Activated CD4-positive, alpha-beta memory T cell treated with anti-CD3 and anti-CD28 coated beads, Interleukin-2, amount 10 ng/mL, durations not matched to agents 7 days and 5 days (primary cell): ENCODE results near the gene OOEP. TPM values are rescaled to one million over a fixed set of nuclear protein-coding genes. Genes with fewer than 3 reads are reported as not detected.
A peak's percentile ranks its signal among the peaks of the same experiment; 100 is the strongest.
"Not testable (repeated sequence)": the region's sequence is repeated elsewhere in the genome, so short reads cannot be mapped to it uniquely, and the experiment has no call there.

Experiments
- CTCF ChIA-PET: fragments of 350-600 bp; sonication (Branson Sonifier 250); formaldehyde crosslinking; loops from one replicate; lab custom pipeline; 2021; ENCODE audit warnings: antibody characterized with exemption, inconsistent platforms; lab: Charles Lee
- POLR2A ChIA-PET: fragments of 350-600 bp; sonication (Branson Sonifier 250); formaldehyde crosslinking; loops from one replicate; lab custom pipeline; 2021; ENCODE audit warnings: antibody characterized with exemption; lab: Charles Lee
- DNase-seq: peaks from one replicate; pipeline ENCODE4 v3.0.0-alpha.2; 2020
- H3K27ac Mint-ChIP-seq: one replicate; pipeline ENCODE4 v1.8.0; 2021; ENCODE audit warnings: mild to moderate bottlenecking, mixed read lengths
- H3K27me3 Mint-ChIP-seq: one replicate; pipeline ENCODE4 v1.8.0; 2021; ENCODE audit warnings: mixed read lengths
- H3K36me3 Mint-ChIP-seq: one replicate; pipeline ENCODE4 v1.8.0; 2021; ENCODE audit warnings: low read depth, mixed read lengths
- H3K4me1 Mint-ChIP-seq: one replicate; pipeline ENCODE4 v1.8.0; 2021; ENCODE audit warnings: mixed read lengths
- H3K4me3 Mint-ChIP-seq: one replicate; pipeline ENCODE4 v1.8.0; 2021; ENCODE audit warnings: mild to moderate bottlenecking, mixed read lengths
- H3K9me3 Mint-ChIP-seq: one replicate; pipeline ENCODE4 v1.8.0; 2021; ENCODE audit warnings: mixed read lengths
- total RNA-seq, 2 experiments: library from RNA; stranded (reverse); gene quantifications; one replicate each; pipeline ENCODE4 v1.2.3, GENCODE V29; 2021

Gene OOEP
- total RNA-seq, 2 experiments from 2014 or later: 0.33 to 0.68 TPM

DNA sequence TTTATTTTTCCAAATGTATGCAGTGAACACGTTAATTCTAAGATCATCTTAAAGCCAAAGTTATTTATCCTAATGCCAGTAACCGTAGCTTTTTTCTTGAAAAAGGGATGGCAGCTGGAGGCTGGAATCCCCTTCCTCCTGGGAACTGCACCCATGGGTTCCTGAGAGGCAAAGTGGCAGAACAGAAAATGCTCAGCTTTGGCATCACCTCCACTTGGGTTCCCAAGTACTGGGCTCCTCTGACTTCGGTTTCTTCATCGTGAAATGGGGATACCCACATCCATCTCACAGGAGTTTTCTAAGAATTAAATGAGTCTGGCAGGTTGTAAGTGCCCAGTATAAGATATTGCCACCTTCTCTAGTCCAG is 18.7 kb upstream of the OOEP start:
- Mint-ChIP-seq H3K27me3 (no peaks in the 10 kb centered on the region), H3K36me3 (peaks cover 18% of the 10 kb centered on the region), H3K27ac (peak overlapping the region; percentile 89), H3K4me1 (peaks cover 37% of the 10 kb centered on the region), H3K9me3 (no peaks in the 10 kb centered on the region), H3K4me3 (peak overlapping the region; percentile 80)
- POLR2A ChIA-PET: interaction anchor here (0.6 to 5.3 kb wide), 22 partner anchors 8 to 1897 kb away, joined by 3 to 50 read pairs (median 5); partner anchors contain the start of genes CGAS, EEF1A1, KHDC1 and MTO1
- CTCF ChIA-PET: interaction anchor here (0.9 to 2.4 kb wide), 13 partner anchors 10 to 82 kb away, joined by 3 to 14 read pairs (median 4); partner anchors contain the start of gene MTO1
- peak; percentile 21 for DNase-seq

DNA sequence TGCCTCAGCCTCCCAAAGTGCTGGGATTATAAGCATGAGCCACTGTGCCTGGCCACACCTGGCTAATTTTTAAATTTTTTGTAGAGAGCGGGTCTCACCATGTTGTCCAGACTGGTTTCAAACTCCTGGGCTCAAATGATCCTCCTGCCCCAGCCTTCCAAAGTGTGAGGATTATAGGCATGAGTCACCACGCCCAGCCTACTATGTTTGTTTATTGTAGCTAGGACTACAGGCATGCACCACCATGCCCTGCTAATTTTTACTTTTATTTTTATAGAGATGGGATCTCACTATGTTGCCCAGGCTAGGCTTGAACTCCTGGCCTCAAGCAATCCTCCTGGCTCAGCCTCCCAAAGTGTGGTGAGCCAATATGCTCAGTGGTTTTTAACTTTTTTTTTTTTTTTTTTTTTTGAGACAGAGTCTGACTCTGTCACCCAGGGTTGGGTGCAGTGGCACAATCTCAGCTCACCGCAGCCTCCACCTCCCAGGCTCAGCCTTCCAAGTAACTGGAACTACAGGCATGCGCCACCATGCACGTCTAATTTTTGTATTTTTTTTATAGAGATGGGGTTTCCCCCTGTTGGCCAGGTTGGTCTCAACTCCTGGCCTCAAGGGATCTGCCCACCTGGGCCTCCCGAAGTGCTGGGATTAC is 12.9 kb upstream of the OOEP start:
- POLR2A ChIA-PET: no interaction called here

DNA sequence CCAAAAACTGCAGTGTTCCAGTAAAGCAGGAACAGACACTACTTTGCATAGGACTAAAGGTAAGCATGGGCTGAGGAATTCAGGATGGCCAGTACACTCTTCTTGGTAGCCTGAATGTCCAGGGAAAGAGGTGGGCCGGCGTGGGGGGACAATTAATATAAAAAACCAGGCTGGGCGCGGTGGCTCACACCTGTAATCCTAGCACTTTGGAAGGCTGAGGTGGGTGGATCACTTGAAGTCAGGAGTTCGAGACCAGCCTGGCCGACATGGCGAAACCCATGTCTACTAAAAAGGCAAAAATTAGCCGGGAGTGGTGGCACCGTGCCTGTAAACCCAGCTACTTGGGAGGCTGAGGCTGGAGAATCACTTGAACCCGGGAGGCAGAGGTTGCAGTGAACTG is 11.8 kb upstream of the OOEP start:
- H3K4me3 Mint-ChIP-seq, H3K27ac Mint-ChIP-seq, H3K4me1 Mint-ChIP-seq, H3K36me3 Mint-ChIP-seq, H3K27me3 Mint-ChIP-seq, H3K9me3 Mint-ChIP-seq, CTCF ChIA-PET, DNase-seq, POLR2A ChIA-PET: not testable (repeated sequence)

More for the DNA sequence above, 12.9 kb upstream of the OOEP start:
- CTCF ChIA-PET: interaction anchor here (0.6 kb wide), 1 partner anchor 8 kb away, joined by 3 read pairs; no protein-coding TSS in a partner anchor
- no peaks in the 10 kb centered on the region for H3K27me3 Mint-ChIP-seq
- no peak for DNase-seq
- no peak overlapping the region for H3K4me3 Mint-ChIP-seq
- H3K36me3 Mint-ChIP-seq: no peaks in the 10 kb centered on the region
- H3K9me3 Mint-ChIP-seq: no peaks in the 10 kb centered on the region
- no peak overlapping the region for H3K27ac Mint-ChIP-seq
- no peaks in the 10 kb centered on the region for H3K4me1 Mint-ChIP-seq

GRCh38 chr6:73377225-73377624 is 7.5 kb upstream of the OOEP start:
- POLR2A ChIA-PET: interaction anchor here (0.6 to 1.7 kb wide), 3 partner anchors 11 to 144 kb away, joined by 3 to 5 read pairs (median 3); partner anchors contain the start of gene EEF1A1
- Mint-ChIP-seq H3K36me3 (no peaks in the 10 kb centered on the region), H3K27me3 (no peaks in the 10 kb centered on the region), H3K9me3 (no peaks in the 10 kb centered on the region), H3K4me3 (no peak overlapping the region), H3K27ac (no peak overlapping the region), H3K4me1 (no peaks in the 10 kb centered on the region)
- DNase-seq: no peak
- CTCF ChIA-PET: interaction anchor here (3.0 kb wide), 1 partner anchor 11 kb away, joined by 14 read pairs; no protein-coding TSS in a partner anchor

GRCh38 chr6:73375216-73375615 is 5.5 kb upstream of the OOEP start:
- ChIA-PET CTCF (interaction anchor here (1.4 to 1.6 kb wide), 2 partner anchors 14 to 90 kb away, joined by 3 to 4 read pairs; no protein-coding TSS in a partner anchor), POLR2A (interaction anchor here (0.6 to 1.1 kb wide), 2 partner anchors 14 to 272 kb away, joined by 4 to 5 read pairs; no protein-coding TSS in a partner anchor)
- DNase-seq: no peak
- H3K27ac Mint-ChIP-seq: no peak overlapping the region
- no peaks in the 10 kb centered on the region for H3K27me3 Mint-ChIP-seq
- H3K4me1 Mint-ChIP-seq: no peaks in the 10 kb centered on the region
- no peak overlapping the region for H3K4me3 Mint-ChIP-seq
- H3K9me3 Mint-ChIP-seq: no peaks in the 10 kb centered on the region
- no peaks in the 10 kb centered on the region for H3K36me3 Mint-ChIP-seq

DNA sequence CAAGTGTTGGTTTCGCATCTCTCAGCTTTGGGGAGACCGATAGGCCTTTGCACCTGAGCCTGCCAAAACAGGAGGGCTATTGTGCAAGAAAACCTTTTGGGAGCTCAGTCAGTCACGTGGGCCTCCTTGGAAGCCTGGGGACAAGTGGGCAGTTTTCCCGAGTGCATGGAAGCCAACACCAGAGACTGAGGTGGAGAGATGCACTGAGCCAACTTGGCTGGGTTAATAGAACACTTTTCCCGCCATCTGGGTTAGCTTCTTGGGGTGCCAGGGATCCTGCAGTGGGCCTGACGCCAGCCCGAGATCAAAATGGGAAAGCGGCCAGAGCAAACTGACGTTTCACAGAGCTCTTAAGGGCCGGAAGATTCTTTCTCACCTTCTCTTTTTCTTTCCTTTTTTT is 2.8 kb upstream of the OOEP start:
- Mint-ChIP-seq H3K9me3 (no peaks in the 10 kb centered on the region), H3K27ac (no peak overlapping the region), H3K36me3 (no peaks in the 10 kb centered on the region), H3K4me3 (no peak overlapping the region), H3K27me3 (no peaks in the 10 kb centered on the region), H3K4me1 (no peaks in the 10 kb centered on the region)
- no peak for DNase-seq
- ChIA-PET POLR2A (no interaction called here), CTCF (no interaction called here)

DNA sequence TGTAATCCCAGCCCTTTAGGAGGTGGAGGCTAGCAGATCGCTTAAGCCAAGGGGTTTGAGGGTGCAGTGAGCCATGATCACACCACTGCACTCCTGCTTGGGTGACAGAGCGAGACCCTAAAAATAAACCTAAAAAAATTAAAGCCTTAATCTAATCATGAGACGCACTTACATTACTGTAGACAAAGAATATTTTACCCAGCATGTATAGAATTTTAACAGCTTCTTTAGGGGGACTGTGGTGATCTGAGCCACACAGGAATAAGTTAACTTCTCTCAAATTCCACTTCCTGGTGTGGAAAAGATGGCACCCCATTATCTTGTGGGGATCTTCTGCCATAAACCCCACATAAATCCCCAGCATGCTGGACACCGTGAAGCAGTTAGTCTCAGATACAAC is 2.3 kb upstream of the OOEP start:
- Mint-ChIP-seq H3K4me3 (no peak overlapping the region), H3K36me3 (no peaks in the 10 kb centered on the region), H3K27me3 (no peaks in the 10 kb centered on the region), H3K27ac (no peak overlapping the region), H3K9me3 (no peaks in the 10 kb centered on the region), H3K4me1 (no peaks in the 10 kb centered on the region)
- CTCF ChIA-PET: no interaction called here
- POLR2A ChIA-PET: no interaction called here
- no peak for DNase-seq

GRCh38 chr6:73369157-73369556 is 540 bp downstream of the OOEP start:
- Mint-ChIP-seq H3K4me1 (no peaks in the 10 kb centered on the region), H3K27me3 (peaks cover 3% of the 10 kb centered on the region), H3K36me3 (no peaks in the 10 kb centered on the region), H3K27ac (no peak overlapping the region), H3K4me3 (no peak overlapping the region), H3K9me3 (no peaks in the 10 kb centered on the region)
- ChIA-PET CTCF (no interaction called here), POLR2A (no interaction called here)
- no peak for DNase-seq

- Mint-ChIP-seq H3K4me1 (no peaks in the 10 kb centered on the region), H3K27ac (no peak overlapping the region), H3K27me3 (peaks cover 3% of the 10 kb centered on the region), H3K9me3 (no peaks in the 10 kb centered on the region), H3K36me3 (no peaks in the 10 kb centered on the region), H3K4me3 (no peak overlapping the region)
- CTCF ChIA-PET: no interaction called here
- no peak for DNase-seq
- POLR2A ChIA-PET: no interaction called here
These were observed 1.0 kb downstream of the OOEP start for GRCh38 chr6:73368675-73369074.

- Mint-ChIP-seq H3K27ac (no peak overlapping the region), H3K4me1 (no peaks in the 10 kb centered on the region), H3K9me3 (no peaks in the 10 kb centered on the region), H3K36me3 (no peaks in the 10 kb centered on the region), H3K4me3 (no peak overlapping the region), H3K27me3 (peaks cover 3% of the 10 kb centered on the region)
- DNase-seq: no peak
- ChIA-PET POLR2A (no interaction called here), CTCF (no interaction called here)
These were observed 1.8 kb downstream of the OOEP start for GRCh38 chr6:73367761-73368355.

DNA sequence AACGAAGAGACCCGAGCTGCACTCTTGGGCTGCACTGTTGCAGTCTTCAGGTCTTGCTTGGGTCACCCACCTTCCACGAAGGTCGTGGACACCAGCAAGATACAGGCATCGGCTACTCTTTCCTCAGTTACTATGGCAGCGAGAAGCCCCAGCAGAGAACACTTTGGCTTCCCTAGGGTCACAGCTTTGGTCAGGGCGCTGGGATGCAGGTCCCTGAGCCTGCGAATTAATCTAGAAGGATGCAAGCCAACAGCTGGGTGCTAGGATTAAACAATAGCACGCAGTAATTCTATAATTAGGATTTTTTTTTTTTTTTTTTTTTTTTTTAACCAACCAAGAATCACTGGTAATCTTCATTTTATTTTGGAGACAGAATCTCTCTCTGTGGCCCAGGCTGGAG is 5.1 kb downstream of the OOEP start:
- CTCF ChIA-PET: interaction anchor here (1.0 kb wide), 1 partner anchor 41 kb away, joined by 3 read pairs; no protein-coding TSS in a partner anchor
- no peak overlapping the region for H3K4me3 Mint-ChIP-seq

GRCh38 chr6:73364121-73364520 is 5.6 kb downstream of the OOEP start:
- H3K36me3 Mint-ChIP-seq: no peaks in the 10 kb centered on the region
- no peak overlapping the region for H3K4me3 Mint-ChIP-seq
- H3K4me1 Mint-ChIP-seq: no peaks in the 10 kb centered on the region
- POLR2A ChIA-PET: no interaction called here
- DNase-seq: no peak
- CTCF ChIA-PET: no interaction called here
- H3K9me3 Mint-ChIP-seq: no peaks in the 10 kb centered on the region
- H3K27ac Mint-ChIP-seq: no peak overlapping the region
- peaks cover 3% of the 10 kb centered on the region for H3K27me3 Mint-ChIP-seq

More for the DNA sequence above, 5.1 kb downstream of the OOEP start:
- POLR2A ChIA-PET: no interaction called here
- Mint-ChIP-seq H3K27me3 (peaks cover 3% of the 10 kb centered on the region), H3K27ac (no peak overlapping the region), H3K4me1 (no peaks in the 10 kb centered on the region), H3K36me3 (no peaks in the 10 kb centered on the region), H3K9me3 (no peaks in the 10 kb centered on the region)
- no peak for DNase-seq

- no peaks in the 10 kb centered on the region for H3K4me1 Mint-ChIP-seq
- no peaks in the 10 kb centered on the region for H3K36me3 Mint-ChIP-seq
- peaks cover 3% of the 10 kb centered on the region for H3K27me3 Mint-ChIP-seq
- DNase-seq: no peak
- no peak overlapping the region for H3K27ac Mint-ChIP-seq
- ChIA-PET POLR2A (no interaction called here), CTCF (no interaction called here)
- no peaks in the 10 kb centered on the region for H3K9me3 Mint-ChIP-seq
- H3K4me3 Mint-ChIP-seq: no peak overlapping the region
These were observed 6.2 kb downstream of the OOEP start for GRCh38 chr6:73363537-73363875.
